ENCODE data around the gene UBN1.

Gene UBN1

GRCh38 chr16:4913774-4914525, 66.7 kb downstream of the UBN1 start:
- Histone ChIP-seq H3K9ac (ENCODE audit: low read length) (no peak overlapping the region), H3K79me2 (ENCODE audit: insufficient read depth, low read length) (no peaks in the 10 kb centered on the region), H3K27ac (ENCODE audit: low read depth, low read length, poor library complexity, severe bottlenecking) (no peak overlapping the region), H3K4me2 (ENCODE audit: low read length) (no peak overlapping the region), H3K4me3 (ENCODE audit: low read depth, low read length, poor library complexity, severe bottlenecking) (no peak overlapping the region), H3K27me3 (ENCODE audit: insufficient read depth, low read length) (peaks cover 5% of the 10 kb centered on the region; the same call in 1 of the 2 replicates), H3F3A (ENCODE audit: insufficient read depth, low read length) (no peaks in the 10 kb centered on the region), H3K9me2 (ENCODE audit: low read depth, low read length) (no peaks in the 10 kb centered on the region), H3K9me3 (ENCODE audit: low read length) (no peaks in the 10 kb centered on the region), H4K20me1 (ENCODE audit: insufficient read depth, low read length) (no peaks in the 10 kb centered on the region), H2AFZ (ENCODE audit: low read length) (no peak overlapping the region), H3K4me1 (ENCODE audit: insufficient read depth, low read length, severe bottlenecking) (no peaks in the 10 kb centered on the region), H3K36me3 (ENCODE audit: insufficient read depth, low read length) (no peaks in the 10 kb centered on the region)
- no peak for TF ChIP-seq EZH2 (IDR thresholded peaks at IDR 0.05; ENCODE audit: borderline replicate concordance, low read length)
- TF ChIP-seq CTCF (IDR thresholded peaks at IDR 0.05; ENCODE audit: low read length), result no peak

- H3K79me2 ChIP-seq (ENCODE audit: insufficient read depth, low read length), result no peaks in the 10 kb centered on the region
- no peaks in the 10 kb centered on the region for H3K9me3 ChIP-seq (ENCODE audit: low read length)
- no peak overlapping the region for H2AFZ ChIP-seq (ENCODE audit: low read length)
- H4K20me1 ChIP-seq (ENCODE audit: insufficient read depth, low read length), result no peaks in the 10 kb centered on the region
- peaks cover 5% of the 10 kb centered on the region; the same call in 1 of the 2 replicates for H3K27me3 ChIP-seq (ENCODE audit: insufficient read depth, low read length)
- H3K4me2 ChIP-seq (ENCODE audit: low read length), result no peak overlapping the region
- H3K4me3 ChIP-seq (ENCODE audit: low read depth, low read length, poor library complexity, severe bottlenecking), result no peak overlapping the region
- no peaks in the 10 kb centered on the region for H3K9me2 ChIP-seq (ENCODE audit: low read depth, low read length)
- no peaks in the 10 kb centered on the region for H3K36me3 ChIP-seq (ENCODE audit: insufficient read depth, low read length)
- no peaks in the 10 kb centered on the region for H3F3A ChIP-seq (ENCODE audit: insufficient read depth, low read length)
- no peak for TF ChIP-seq EZH2 (IDR thresholded peaks at IDR 0.05; ENCODE audit: borderline replicate concordance, low read length)
- no peak for TF ChIP-seq CTCF (IDR thresholded peaks at IDR 0.05; ENCODE audit: low read length)
- no peak overlapping the region for H3K9ac ChIP-seq (ENCODE audit: low read length)
- no peaks in the 10 kb centered on the region for H3K4me1 ChIP-seq (ENCODE audit: insufficient read depth, low read length, severe bottlenecking)
- no peak overlapping the region for H3K27ac ChIP-seq (ENCODE audit: low read depth, low read length, poor library complexity, severe bottlenecking)
These were observed 67.4 kb downstream of the UBN1 start for GRCh38 chr16:4914528-4915225.

- Histone ChIP-seq H2AFZ (ENCODE audit: low read length) (no peak overlapping the region), H3K9ac (ENCODE audit: low read length) (no peak overlapping the region), H3F3A (ENCODE audit: insufficient read depth, low read length) (no peaks in the 10 kb centered on the region), H3K9me2 (ENCODE audit: low read depth, low read length) (no peaks in the 10 kb centered on the region), H3K36me3 (ENCODE audit: insufficient read depth, low read length) (no peaks in the 10 kb centered on the region), H3K79me2 (ENCODE audit: insufficient read depth, low read length) (no peaks in the 10 kb centered on the region), H3K9me3 (ENCODE audit: low read length) (no peaks in the 10 kb centered on the region), H3K27ac (ENCODE audit: low read depth, low read length, poor library complexity, severe bottlenecking) (no peak overlapping the region), H4K20me1 (ENCODE audit: insufficient read depth, low read length) (no peaks in the 10 kb centered on the region), H3K4me3 (ENCODE audit: low read depth, low read length, poor library complexity, severe bottlenecking) (no peak overlapping the region), H3K4me1 (ENCODE audit: insufficient read depth, low read length, severe bottlenecking) (no peaks in the 10 kb centered on the region), H3K4me2 (ENCODE audit: low read length) (no peak overlapping the region), H3K27me3 (ENCODE audit: insufficient read depth, low read length) (peaks cover 4% of the 10 kb centered on the region; the same call in 1 of the 2 replicates)
- TF ChIP-seq EZH2 (IDR thresholded peaks at IDR 0.05; ENCODE audit: borderline replicate concordance, low read length) (no peak), CTCF (IDR thresholded peaks at IDR 0.05; ENCODE audit: low read length) (no peak)
These were observed 68.0 kb downstream of the UBN1 start for GRCh38 chr16:4915226-4915761.

All from OCI-LY1 (cell line).